Fibroblast of the aortic adventitia (primary cell): ENCODE data around the gene IGF1. TPM values are rescaled to one million over a fixed set of nuclear protein-coding genes. Genes with fewer than 3 reads are reported as not detected.

ENCODE experiments used
- DNase-seq: peaks from one replicate; pipeline ENCODE4 v3.0.0-alpha.2; 2010; ENCODE audit warnings: low read depth
- H3K4me3 ChIP-seq: 2 replicates; pipeline ENCODE4 v1.5.1; 2011; ENCODE audit warnings: low read depth, mild to moderate bottlenecking, control low read depth, low read length, moderate library complexity
- total RNA-seq: library from RNA; depleted of rRNA; stranded (reverse); fragments of >200 nt; gene quantifications from 2 replicates; pipeline ENCODE4 v1.2.3, GENCODE V29; 2012; ENCODE audit warnings: low replicate concordance
- TF ChIP-seq, protein P1 (sequence below): IDR thresholded peaks from 2 replicates; pipeline ENCODE4 v1.5.1; 2011; ENCODE audit warnings: mild to moderate bottlenecking, low read length, control low read depth, inconsistent platforms; ENCODE audit not compliant: insufficient read depth

Gene IGF1
- total RNA-seq, 1 donor: 0.63 TPM

GRCh38 chr12:102478405-102479098 lies 1.8 kb downstream of the IGF1 start:
- TF ChIP-seq, protein P1, sequence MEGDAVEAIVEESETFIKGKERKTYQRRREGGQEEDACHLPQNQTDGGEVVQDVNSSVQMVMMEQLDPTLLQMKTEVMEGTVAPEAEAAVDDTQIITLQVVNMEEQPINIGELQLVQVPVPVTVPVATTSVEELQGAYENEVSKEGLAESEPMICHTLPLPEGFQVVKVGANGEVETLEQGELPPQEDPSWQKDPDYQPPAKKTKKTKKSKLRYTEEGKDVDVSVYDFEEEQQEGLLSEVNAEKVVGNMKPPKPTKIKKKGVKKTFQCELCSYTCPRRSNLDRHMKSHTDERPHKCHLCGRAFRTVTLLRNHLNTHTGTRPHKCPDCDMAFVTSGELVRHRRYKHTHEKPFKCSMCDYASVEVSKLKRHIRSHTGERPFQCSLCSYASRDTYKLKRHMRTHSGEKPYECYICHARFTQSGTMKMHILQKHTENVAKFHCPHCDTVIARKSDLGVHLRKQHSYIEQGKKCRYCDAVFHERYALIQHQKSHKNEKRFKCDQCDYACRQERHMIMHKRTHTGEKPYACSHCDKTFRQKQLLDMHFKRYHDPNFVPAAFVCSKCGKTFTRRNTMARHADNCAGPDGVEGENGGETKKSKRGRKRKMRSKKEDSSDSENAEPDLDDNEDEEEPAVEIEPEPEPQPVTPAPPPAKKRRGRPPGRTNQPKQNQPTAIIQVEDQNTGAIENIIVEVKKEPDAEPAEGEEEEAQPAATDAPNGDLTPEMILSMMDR: no peak
- no peak overlapping the region for H3K4me3 ChIP-seq
- DNase-seq: no peak

DNA sequence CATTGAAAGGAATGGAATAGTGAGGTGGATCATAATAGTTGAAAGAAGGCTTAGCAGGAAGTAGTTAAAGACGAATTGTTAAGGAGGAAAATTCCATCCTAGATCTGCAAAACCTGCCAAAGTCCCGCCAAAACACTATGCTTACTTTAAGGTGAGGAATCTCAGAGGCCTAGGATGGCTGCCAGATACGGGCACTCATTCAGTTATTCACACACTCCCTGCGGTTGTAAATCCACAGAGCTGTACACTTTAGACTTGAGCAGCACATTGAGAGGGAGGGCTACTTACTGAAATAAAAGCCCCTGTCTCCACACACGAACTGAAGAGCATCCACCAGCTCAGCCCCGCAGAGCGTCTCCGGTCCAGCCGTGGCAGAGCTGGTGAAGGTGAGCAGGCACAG lies 5.0 kb downstream of the IGF1 start:
- no peak overlapping the region for H3K4me3 ChIP-seq
- TF ChIP-seq, protein P1: no peak
- no peak for DNase-seq

GRCh38 chr12:102474438-102475064 lies 5.8 kb downstream of the IGF1 start:
- no peak overlapping the region for H3K4me3 ChIP-seq
- TF ChIP-seq, protein P1: no peak
- no peak for DNase-seq

DNA sequence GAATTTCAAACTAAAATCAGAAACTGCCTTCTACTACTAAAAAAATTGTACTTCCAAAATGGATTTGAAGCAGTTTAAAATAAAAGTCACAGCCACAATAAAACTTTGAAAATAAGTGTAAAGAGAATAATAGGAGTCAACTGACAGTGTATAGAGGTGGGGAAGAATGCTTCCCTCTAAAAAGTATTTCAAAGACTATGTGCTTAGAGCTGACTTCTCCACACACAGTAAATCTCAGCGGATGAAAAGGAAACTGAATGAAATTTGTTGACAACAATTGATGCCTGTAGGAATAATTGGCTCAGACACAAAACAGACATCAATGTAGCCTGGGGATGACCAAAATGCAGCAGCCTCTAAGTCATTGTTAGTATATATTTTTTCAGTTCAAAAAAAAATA lies 7.9 kb downstream of the IGF1 start:
- DNase-seq: no peak
- TF ChIP-seq, protein P1: no peak
- H3K4me3 ChIP-seq: no peak overlapping the region

DNA sequence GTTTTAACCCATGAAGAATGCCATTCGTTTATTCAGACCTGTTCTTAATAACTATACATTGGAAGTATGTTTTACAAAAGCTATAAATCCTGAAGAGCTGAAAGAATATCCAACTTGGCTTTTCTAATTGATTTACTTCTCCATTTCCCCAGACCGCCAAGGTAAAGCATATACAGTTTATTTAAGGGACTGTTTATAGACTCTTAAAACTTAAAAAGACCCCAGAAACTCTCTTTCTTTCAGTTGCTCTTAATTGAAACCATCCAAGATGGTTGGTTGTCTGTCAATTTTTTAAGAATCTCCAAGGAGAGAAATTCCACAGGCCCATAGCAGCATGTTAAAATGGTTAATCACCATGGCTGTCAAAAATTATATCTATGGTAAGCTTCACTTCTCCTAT lies 8.8 kb downstream of the IGF1 start:
- TF ChIP-seq, protein P1: no peak
- DNase-seq: no peak
- H3K4me3 ChIP-seq: no peak overlapping the region

GRCh38 chr12:102470945-102471344 lies 9.4 kb downstream of the IGF1 start:
- TF ChIP-seq, protein P1: no peak
- DNase-seq: no peak
- H3K4me3 ChIP-seq: no peak overlapping the region
